GM12878 (cell line): ENCODE results near the gene ZNF428. TPM values are rescaled to one million over a fixed set of nuclear protein-coding genes. Genes with fewer than 3 reads are reported as not detected.

ENCODE experiments used
- BCL3 ChIP-seq: IDR thresholded peaks from 2 replicates; pipeline ENCODE4 v1.6.1; 2011; ENCODE audit warnings: borderline replicate concordance, low read depth, mild to moderate bottlenecking, moderate library complexity, low read length; ENCODE audit not compliant: insufficient read depth, poor library complexity, severe bottlenecking
- EGR1 ChIP-seq, 2 experiments: IDR thresholded peaks; 1 replicate in 1 of 2; 2 replicates in 1 of 2; pipeline ENCODE4 v1.6.1; 2011 to 2012; ENCODE audit warnings: low read depth in 2 of 2, low read length in 2 of 2, borderline replicate concordance in 1 of 2, mild to moderate bottlenecking in 1 of 2, moderate library complexity in 1 of 2
- EP300 ChIP-seq, 2 experiments: fragments of 150-350 bp in 1 of 2; IDR thresholded peaks; 2 replicates each; pipeline ENCODE4 v1.6.1; 2011 to 2012; ENCODE audit warnings: low read depth in 2 of 2, low read length in 2 of 2, borderline replicate concordance in 1 of 2, improper control_type of control experiment in 1 of 2, inconsistent platforms in 1 of 2; ENCODE audit not compliant: control insufficient read depth in 1 of 2
- HCFC1 ChIP-seq: fragments of 150-350 bp; IDR thresholded peaks from 2 replicates; pipeline ENCODE4 v1.6.1; 2014; ENCODE audit warnings: low read length
- KLF5 ChIP-seq: fragments of 450-650 bp; IDR thresholded peaks from 2 replicates; pipeline ENCODE4 v1.6.1; 2014; ENCODE audit warnings: mild to moderate bottlenecking; ENCODE audit not compliant: partially characterized antibody
- MTA2 ChIP-seq: fragments of 450-650 bp; IDR thresholded peaks from 2 replicates; pipeline ENCODE4 v1.6.1; 2016; ENCODE audit warnings: low read depth, mild to moderate bottlenecking, moderate library complexity
- PBX3 ChIP-seq: IDR thresholded peaks from 2 replicates; pipeline ENCODE4 v1.6.1; 2011; ENCODE audit warnings: mild to moderate bottlenecking, low read depth, low read length, moderate library complexity; ENCODE audit not compliant: insufficient replicate concordance
- PKNOX1 ChIP-seq: fragments of 450-650 bp; IDR thresholded peaks from 2 replicates; pipeline ENCODE4 v1.6.1; 2016; ENCODE audit warnings: mild to moderate bottlenecking
- PML ChIP-seq: IDR thresholded peaks from 2 replicates; pipeline ENCODE4 v1.6.1; 2012; ENCODE audit warnings: low read length, inconsistent platforms
- RB1 ChIP-seq: fragments of 450-650 bp; formaldehyde crosslinking; IDR thresholded peaks from 2 replicates; pipeline ENCODE4 v1.6.1; 2017; ENCODE audit warnings: mild to moderate bottlenecking, borderline replicate concordance
- SIN3A ChIP-seq: IDR thresholded peaks from 2 replicates; pipeline ENCODE4 v1.6.1; 2012; ENCODE audit warnings: low read depth, low read length, improper control_type of control experiment
- SIX5 ChIP-seq: IDR thresholded peaks from 2 replicates; pipeline ENCODE4 v1.6.1; 2011; ENCODE audit warnings: mild to moderate bottlenecking, low read depth, low read length, moderate library complexity; ENCODE audit not compliant: severe bottlenecking
- STAT1 ChIP-seq: fragments of 450-650 bp; conservative IDR thresholded peaks from 2 replicates; pipeline ENCODE4 v1.6.1; 2014; ENCODE audit warnings: antibody characterized with exemption, mild to moderate bottlenecking
- TCF12 ChIP-seq: IDR thresholded peaks from 2 replicates; pipeline ENCODE4 v1.6.1; 2011; ENCODE audit warnings: low read depth, mild to moderate bottlenecking, low read length
- ZNF24 ChIP-seq: fragments of 450-650 bp; IDR thresholded peaks from 2 replicates; pipeline ENCODE4 v1.6.1; 2017; ENCODE audit warnings: antibody characterized with exemption, mild to moderate bottlenecking
- polyA plus RNA-seq, 11 experiments: library from polyadenylated mRNA; depleted of rRNA in 4 of 11; unstranded in 6 of 11; stranded (reverse) in 5 of 11; fragments of >200 nt; fragmentation: Nextera tagmentation in 4 of 11; fragmentation: Illumina TruSeq in 1 of 11; extraction: Ambion mirVana in 4 of 11; extraction: Trizol in 1 of 11; gene quantifications; 1 replicate in 1 of 11; 2 replicates in 10 of 11; pipeline versions ENCODE4 v1.2.1 to v1.2.3, GENCODE V29; 2011 to 2016; ENCODE audit warnings: inconsistent platforms in 2 of 11, missing spikeins in 2 of 11, low read depth in 1 of 11
- total RNA-seq, 4 experiments: library from RNA; depleted of rRNA in 3 of 4; stranded (reverse); fragments of >200 nt in 3 of 4; fragmentation: Illumina TruSeq in 1 of 4; extraction: Trizol in 1 of 4; gene quantifications; 2 replicates each; pipeline versions ENCODE4 v1.2.1 to v1.2.3, GENCODE V29; 2013 to 2021
- TF ChIP-seq, protein P1 (sequence below): fragments of 450-650 bp; IDR thresholded peaks from 2 replicates; pipeline ENCODE4 v1.6.1; 2017; ENCODE audit warnings: antibody characterized with exemption, mild to moderate bottlenecking, moderate library complexity
- TF ChIP-seq, protein P2 (sequence below): fragments of 450-650 bp; IDR thresholded peaks from 2 replicates; pipeline ENCODE4 v1.6.1; 2017; ENCODE audit warnings: mild to moderate bottlenecking
- TF ChIP-seq, protein P3 (sequence below): IDR thresholded peaks from 2 replicates; pipeline ENCODE4 v1.6.1; 2012; ENCODE audit warnings: low read depth, low read length, improper control_type of control experiment

ZNF428 gene
- total and polyA plus RNA-seq, 10 of the 15 experiments (the other 5 are each of a cell fraction or from before 2014, with no cell fraction given) = 0.27 to 57.8 (median 20.4) TPM

DNA sequence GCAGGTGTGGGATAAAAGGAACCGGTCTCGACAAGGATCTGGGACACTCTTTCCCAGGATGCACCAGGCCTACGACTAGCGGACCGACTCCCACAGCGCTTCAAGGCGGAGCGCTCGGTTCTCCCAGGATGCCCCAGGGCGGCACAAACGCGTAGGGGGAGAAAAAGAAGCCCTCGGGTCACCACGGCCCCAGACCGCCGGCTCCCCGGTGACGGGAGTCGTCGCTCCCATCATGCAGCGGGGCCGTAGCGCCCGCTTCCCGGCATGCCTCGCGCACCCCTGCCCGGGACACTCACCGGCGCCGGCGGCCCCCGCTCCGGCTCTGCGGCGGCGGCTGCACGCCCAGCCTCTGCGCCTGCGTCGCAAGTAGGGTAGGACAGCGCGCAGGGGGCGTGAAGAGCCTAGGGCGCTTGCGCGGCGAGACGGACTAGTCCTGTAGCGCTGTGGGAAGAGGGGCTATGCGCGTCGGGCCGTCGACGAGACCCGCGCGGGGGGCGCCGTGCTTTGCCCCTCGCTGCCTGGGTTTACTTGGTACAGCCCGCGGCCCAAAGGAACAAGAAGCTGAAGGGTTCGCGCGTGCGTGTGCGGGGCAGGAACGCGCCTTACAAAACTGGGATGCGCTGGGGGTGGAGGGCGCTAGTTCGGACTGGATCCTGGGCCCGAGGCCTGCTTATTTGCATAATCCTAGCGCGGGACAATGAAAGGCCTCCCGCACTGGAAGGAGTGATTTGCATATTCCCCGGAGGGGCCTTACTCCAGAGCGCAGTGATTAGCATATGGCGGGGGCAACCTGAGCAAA lies at the start of gene ZNF428 (continued):
- TF ChIP-seq, protein P1, sequence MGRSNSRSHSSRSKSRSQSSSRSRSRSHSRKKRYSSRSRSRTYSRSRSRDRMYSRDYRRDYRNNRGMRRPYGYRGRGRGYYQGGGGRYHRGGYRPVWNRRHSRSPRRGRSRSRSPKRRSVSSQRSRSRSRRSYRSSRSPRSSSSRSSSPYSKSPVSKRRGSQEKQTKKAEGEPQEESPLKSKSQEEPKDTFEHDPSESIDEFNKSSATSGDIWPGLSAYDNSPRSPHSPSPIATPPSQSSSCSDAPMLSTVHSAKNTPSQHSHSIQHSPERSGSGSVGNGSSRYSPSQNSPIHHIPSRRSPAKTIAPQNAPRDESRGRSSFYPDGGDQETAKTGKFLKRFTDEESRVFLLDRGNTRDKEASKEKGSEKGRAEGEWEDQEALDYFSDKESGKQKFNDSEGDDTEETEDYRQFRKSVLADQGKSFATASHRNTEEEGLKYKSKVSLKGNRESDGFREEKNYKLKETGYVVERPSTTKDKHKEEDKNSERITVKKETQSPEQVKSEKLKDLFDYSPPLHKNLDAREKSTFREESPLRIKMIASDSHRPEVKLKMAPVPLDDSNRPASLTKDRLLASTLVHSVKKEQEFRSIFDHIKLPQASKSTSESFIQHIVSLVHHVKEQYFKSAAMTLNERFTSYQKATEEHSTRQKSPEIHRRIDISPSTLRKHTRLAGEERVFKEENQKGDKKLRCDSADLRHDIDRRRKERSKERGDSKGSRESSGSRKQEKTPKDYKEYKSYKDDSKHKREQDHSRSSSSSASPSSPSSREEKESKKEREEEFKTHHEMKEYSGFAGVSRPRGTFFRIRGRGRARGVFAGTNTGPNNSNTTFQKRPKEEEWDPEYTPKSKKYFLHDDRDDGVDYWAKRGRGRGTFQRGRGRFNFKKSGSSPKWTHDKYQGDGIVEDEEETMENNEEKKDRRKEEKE = 0 out of 2 replicates have a peak, but pooled peaks have one; percentile 27
- TF ChIP-seq MTA2 (no peak; the same call in 1 of the 2 replicates), ZNF24 (no peak), STAT1 (peak; percentile 81; the same call in 1 of the 2 replicates), BCL3 (no peak), PKNOX1 (peak; percentile 29; the same call in 1 of the 2 replicates), RB1 (0 out of 2 replicates have a peak, but pooled peaks have one; percentile 62), HCFC1 (peak; percentile 38), KLF5 (peak; percentile 87), EP300 (IDR thresholded peaks at IDR 0.05; ENCODE audit: borderline replicate concordance in 1 of 2, control insufficient read depth in 1 of 2, low read depth in 2 of 2, low read length in 2 of 2) (no peak), SIX5 (peak; percentile 2), SIN3A (no peak), PML (peak; percentile 75), PBX3 (no peak), EGR1 (IDR thresholded peaks at IDR 0.05; ENCODE audit: borderline replicate concordance in 1 of 2, low read depth in 2 of 2, low read length in 2 of 2) (peak in 1 of 2 experiments; percentile 2; a peak in 1 of 3 replicates), TCF12 (no peak)
- TF ChIP-seq, protein P2, sequence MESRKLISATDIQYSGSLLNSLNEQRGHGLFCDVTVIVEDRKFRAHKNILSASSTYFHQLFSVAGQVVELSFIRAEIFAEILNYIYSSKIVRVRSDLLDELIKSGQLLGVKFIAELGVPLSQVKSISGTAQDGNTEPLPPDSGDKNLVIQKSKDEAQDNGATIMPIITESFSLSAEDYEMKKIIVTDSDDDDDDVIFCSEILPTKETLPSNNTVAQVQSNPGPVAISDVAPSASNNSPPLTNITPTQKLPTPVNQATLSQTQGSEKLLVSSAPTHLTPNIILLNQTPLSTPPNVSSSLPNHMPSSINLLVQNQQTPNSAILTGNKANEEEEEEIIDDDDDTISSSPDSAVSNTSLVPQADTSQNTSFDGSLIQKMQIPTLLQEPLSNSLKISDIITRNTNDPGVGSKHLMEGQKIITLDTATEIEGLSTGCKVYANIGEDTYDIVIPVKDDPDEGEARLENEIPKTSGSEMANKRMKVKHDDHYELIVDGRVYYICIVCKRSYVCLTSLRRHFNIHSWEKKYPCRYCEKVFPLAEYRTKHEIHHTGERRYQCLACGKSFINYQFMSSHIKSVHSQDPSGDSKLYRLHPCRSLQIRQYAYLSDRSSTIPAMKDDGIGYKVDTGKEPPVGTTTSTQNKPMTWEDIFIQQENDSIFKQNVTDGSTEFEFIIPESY = no peak; the same call in 1 of the 2 replicates
- TF ChIP-seq, protein P3, sequence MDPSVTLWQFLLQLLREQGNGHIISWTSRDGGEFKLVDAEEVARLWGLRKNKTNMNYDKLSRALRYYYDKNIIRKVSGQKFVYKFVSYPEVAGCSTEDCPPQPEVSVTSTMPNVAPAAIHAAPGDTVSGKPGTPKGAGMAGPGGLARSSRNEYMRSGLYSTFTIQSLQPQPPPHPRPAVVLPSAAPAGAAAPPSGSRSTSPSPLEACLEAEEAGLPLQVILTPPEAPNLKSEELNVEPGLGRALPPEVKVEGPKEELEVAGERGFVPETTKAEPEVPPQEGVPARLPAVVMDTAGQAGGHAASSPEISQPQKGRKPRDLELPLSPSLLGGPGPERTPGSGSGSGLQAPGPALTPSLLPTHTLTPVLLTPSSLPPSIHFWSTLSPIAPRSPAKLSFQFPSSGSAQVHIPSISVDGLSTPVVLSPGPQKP = no peak
